PC-9 (cell line): ENCODE results near the gene LAMB1. TPM values are rescaled to one million over a fixed set of nuclear protein-coding genes. Genes with fewer than 3 reads are reported as not detected.

Source experiments
- BruUV-seq: library from RNA; stranded (reverse); fragments of 400-500 nt; replicated peaks from 2 replicates; lab custom pipeline; 2021; lab: Mats Ljungman, UMichigan
- CTCF ChIA-PET: fragments of 300-600 bp; sonication (Branson Sonifier 250); formaldehyde crosslinking; loops from one replicate; lab custom pipeline; 2022; ENCODE audit warnings: antibody characterized with exemption; lab: Charles Lee
- POLR2A ChIA-PET: fragments of 300-600 bp; sonication (Branson Sonifier 250); formaldehyde crosslinking; loops from one replicate; lab custom pipeline; 2022; ENCODE audit warnings: antibody characterized with exemption; ENCODE audit not compliant: unreplicated experiment; lab: Charles Lee
- DNase-seq, 2 experiments: peaks; one replicate each; pipeline versions ENCODE4 v3.0.0 to v3.0.0-alpha.2; 2015 to 2022; ENCODE audit warnings: mixed read lengths in 1 of 2
- H2AFZ ChIP-seq: fragments of 200-600 bp; sonication (generic); 2 replicates; pipeline ENCODE4 v1.8.1; 2017; ENCODE audit warnings: antibody characterized with exemption
- H3F3A ChIP-seq: fragments of 200-600 bp; sonication (generic); 2 replicates; pipeline ENCODE4 v1.8.1; 2017; ENCODE audit warnings: antibody characterized with exemption, mild to moderate bottlenecking, low read depth; ENCODE audit not compliant: insufficient read depth
- H3K27ac ChIP-seq: fragments of 200-600 bp; sonication (generic); 2 replicates; pipeline ENCODE4 v1.6.1; 2016; ENCODE audit warnings: mixed run types
- H3K27me3 ChIP-seq: fragments of 200-600 bp; sonication (generic); 2 replicates; pipeline ENCODE4 v1.6.1; 2016; ENCODE audit warnings: low read depth, mixed run types; ENCODE audit not compliant: insufficient read depth
- H3K36me3 ChIP-seq: fragments of 200-600 bp; sonication (generic); 2 replicates; pipeline ENCODE4 v1.6.1; 2016; ENCODE audit warnings: low read depth, mixed run types
- H3K4me1 ChIP-seq: fragments of 200-600 bp; sonication (generic); replicated peaks from 2 replicates; pipeline ENCODE4 v1.6.1; 2016; ENCODE audit warnings: mixed run types; ENCODE audit not compliant: insufficient read depth
- H3K4me2 ChIP-seq: fragments of 200-600 bp; sonication (generic); 2 replicates; pipeline ENCODE4 v1.6.1; 2017; ENCODE audit warnings: mixed run types
- H3K4me3 ChIP-seq: fragments of 200-600 bp; sonication (generic); 2 replicates; pipeline ENCODE4 v1.6.1; 2016; ENCODE audit warnings: mixed run types
- H3K79me2 ChIP-seq: fragments of 200-600 bp; sonication (generic); 2 replicates; pipeline ENCODE4 v1.6.1; 2017; ENCODE audit warnings: low read depth, mixed run types
- H3K9me2 ChIP-seq: fragments of 200-600 bp; sonication (generic); 2 replicates; pipeline ENCODE4 v1.8.1; 2017; ENCODE audit warnings: mild to moderate bottlenecking; ENCODE audit not compliant: insufficient read depth
- H3K9me3 ChIP-seq: fragments of 200-600 bp; sonication (generic); 2 replicates; pipeline ENCODE4 v1.8.1; 2016; ENCODE audit warnings: low read depth; ENCODE audit not compliant: insufficient read depth
- H4K20me1 ChIP-seq: fragments of 200-600 bp; sonication (generic); 2 replicates; pipeline ENCODE4 v1.8.1; 2017; ENCODE audit not compliant: insufficient read depth
- EZH2 ChIP-seq: fragments of 200-600 bp; sonication (generic); IDR thresholded peaks from 2 replicates; pipeline ENCODE4 v1.8.0; 2017; ENCODE audit warnings: antibody characterized with exemption, low read depth
- intact Hi-C: fragments of 100-400 bp; cut with micrococcal nuclease; formaldehyde crosslinking; loops from one replicate; pipeline ENCODE4 v1.10.0; 2022; ENCODE audit not compliant: unreplicated experiment
- total RNA-seq: library from RNA; stranded (reverse); gene quantifications from 2 replicates; pipeline ENCODE4 v1.2.3, GENCODE V29; 2021
- TF ChIP-seq, protein P1 (sequence below): fragments of 200-600 bp; sonication (generic); conservative IDR thresholded peaks from 2 replicates; pipeline ENCODE4 v1.6.1; 2017; ENCODE audit warnings: mixed run types, antibody characterized with exemption, mild to moderate bottlenecking, moderate library complexity

LAMB1 gene
- total RNA-seq, 1 experiment from 2014 or later, result 236 TPM

DNA sequence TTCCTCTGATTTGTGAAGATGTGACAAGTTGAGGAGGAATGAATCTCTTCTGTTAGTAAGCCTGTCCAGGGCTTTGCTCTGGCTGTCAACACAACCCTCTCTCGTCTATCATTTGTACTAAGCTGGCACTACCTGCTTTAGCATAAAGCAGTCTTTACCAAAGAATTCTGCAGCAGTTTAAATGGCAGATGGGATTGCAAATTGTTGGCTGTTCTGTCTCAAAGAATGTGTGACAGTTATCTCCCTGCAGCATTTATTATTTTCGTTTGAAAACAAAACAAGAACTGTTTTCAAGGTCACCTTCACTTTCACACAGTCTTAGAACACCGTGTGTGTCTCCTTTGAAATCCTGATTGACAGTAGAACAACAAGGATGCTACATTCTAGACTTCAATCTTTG is 4.8 kb upstream of the LAMB1 start:
- BruUV-seq, result no TSS peak

DNA sequence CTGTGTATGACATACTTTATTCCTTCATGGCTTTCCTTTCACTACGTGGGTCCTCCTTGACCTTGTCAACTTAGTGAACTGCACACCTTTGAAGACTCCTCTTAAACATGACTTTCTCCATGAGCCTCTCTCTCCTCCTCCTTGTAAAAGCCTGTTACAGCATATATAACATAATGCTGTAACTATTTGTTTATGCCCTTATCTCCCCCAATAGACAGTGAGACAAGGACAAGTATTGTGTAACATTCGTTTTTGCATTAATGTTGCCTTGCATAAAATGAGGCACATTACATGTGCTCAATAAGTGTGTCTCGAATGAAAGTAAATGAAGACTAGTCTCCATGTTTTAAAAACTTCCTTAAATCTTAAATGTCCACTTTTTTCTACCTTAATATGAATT is 4.3 kb upstream of the LAMB1 start:
- Histone ChIP-seq H3K9me3 (no peaks in the 10 kb centered on the region), H3K27ac (no peak overlapping the region), H3F3A (peaks cover 6% of the 10 kb centered on the region; the same call in 1 of the 2 replicates), H3K9me2 (no peaks in the 10 kb centered on the region), H3K4me3 (no peak overlapping the region), H3K27me3 (no peaks in the 10 kb centered on the region), H4K20me1 (no peaks in the 10 kb centered on the region), H3K36me3 (no peaks in the 10 kb centered on the region), H3K4me2 (no peak overlapping the region), H2AFZ (no peak overlapping the region), H3K79me2 (peaks cover 4% of the 10 kb centered on the region; the same call in 1 of the 2 replicates), H3K4me1 (peaks cover 5% of the 10 kb centered on the region)
- CTCF ChIA-PET, result no interaction called here
- BruUV-seq, result no TSS peak
- POLR2A ChIA-PET, result no interaction called here
- DNase-seq, result no peak
- intact Hi-C loops, result no loop called here
- TF ChIP-seq EZH2, result no peak
- TF ChIP-seq, protein P1, sequence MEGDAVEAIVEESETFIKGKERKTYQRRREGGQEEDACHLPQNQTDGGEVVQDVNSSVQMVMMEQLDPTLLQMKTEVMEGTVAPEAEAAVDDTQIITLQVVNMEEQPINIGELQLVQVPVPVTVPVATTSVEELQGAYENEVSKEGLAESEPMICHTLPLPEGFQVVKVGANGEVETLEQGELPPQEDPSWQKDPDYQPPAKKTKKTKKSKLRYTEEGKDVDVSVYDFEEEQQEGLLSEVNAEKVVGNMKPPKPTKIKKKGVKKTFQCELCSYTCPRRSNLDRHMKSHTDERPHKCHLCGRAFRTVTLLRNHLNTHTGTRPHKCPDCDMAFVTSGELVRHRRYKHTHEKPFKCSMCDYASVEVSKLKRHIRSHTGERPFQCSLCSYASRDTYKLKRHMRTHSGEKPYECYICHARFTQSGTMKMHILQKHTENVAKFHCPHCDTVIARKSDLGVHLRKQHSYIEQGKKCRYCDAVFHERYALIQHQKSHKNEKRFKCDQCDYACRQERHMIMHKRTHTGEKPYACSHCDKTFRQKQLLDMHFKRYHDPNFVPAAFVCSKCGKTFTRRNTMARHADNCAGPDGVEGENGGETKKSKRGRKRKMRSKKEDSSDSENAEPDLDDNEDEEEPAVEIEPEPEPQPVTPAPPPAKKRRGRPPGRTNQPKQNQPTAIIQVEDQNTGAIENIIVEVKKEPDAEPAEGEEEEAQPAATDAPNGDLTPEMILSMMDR, result no peak

More for the DNA sequence above, 4.8 kb upstream of the LAMB1 start:
- Histone ChIP-seq H3K79me2 (no peaks in the 10 kb centered on the region), H3K27me3 (no peaks in the 10 kb centered on the region), H4K20me1 (no peaks in the 10 kb centered on the region), H3K4me3 (no peak overlapping the region), H3K9me3 (no peaks in the 10 kb centered on the region), H3F3A (peaks cover 6% of the 10 kb centered on the region; the same call in 1 of the 2 replicates), H3K9me2 (no peaks in the 10 kb centered on the region), H3K36me3 (no peaks in the 10 kb centered on the region), H3K4me2 (no peak overlapping the region), H3K27ac (no peak overlapping the region), H2AFZ (no peak overlapping the region), H3K4me1 (peaks cover 10% of the 10 kb centered on the region)
- intact Hi-C loops, result no loop called here
- POLR2A ChIA-PET, result no interaction called here
- TF ChIP-seq, protein P1, result no peak
- TF ChIP-seq EZH2, result no peak
- DNase-seq, result no peak
- CTCF ChIA-PET, result no interaction called here

DNA sequence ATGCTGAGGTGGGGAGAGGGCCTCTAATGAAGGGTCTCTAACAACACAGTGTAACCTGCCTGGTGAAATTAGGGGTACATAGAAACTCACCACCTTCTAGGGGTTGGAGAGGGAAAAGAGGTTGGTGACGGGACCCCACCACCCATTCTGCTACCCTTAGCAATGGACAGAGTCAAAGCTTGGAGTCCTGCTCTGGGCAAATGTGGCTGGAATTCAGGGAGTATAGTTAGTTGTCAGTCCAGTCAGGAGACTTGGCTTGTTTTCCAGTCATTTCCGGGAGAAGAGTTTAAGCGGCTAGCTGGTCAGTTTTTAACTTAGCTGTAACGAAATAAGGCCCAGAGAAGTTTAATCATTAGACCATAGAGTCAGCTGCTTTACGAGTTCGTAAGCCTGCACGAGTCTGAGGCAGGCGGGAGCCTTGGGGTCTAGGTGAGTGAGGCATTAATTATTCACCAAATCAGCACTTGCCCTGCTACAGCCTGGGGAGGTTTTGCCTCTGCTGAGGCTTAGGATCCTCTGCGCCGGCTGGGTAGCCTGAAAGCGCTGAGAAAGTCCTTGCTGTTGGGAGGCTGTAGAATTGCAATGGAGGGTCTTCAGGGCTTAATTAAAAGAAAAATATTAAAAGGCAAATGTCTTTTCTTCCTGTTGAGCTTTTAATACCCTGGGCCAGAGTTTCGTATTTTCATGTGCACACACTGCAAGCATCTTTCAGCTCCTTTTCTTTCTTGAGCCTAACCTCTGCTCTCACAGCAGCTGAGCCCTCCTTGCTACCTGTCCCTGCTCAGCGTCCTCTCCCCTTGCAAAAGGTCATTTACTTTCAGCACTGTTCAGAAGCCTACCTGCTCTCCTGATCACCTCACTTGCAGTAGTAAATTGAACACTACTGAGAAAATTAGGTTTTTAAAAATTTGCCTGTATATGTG is 1.5 kb upstream of the LAMB1 start:
- H3K4me3 ChIP-seq, result no peak overlapping the region
- H3K27ac ChIP-seq, result no peak overlapping the region
- no TSS peak for BruUV-seq
- peaks cover 23% of the 10 kb centered on the region; the same call in 1 of the 2 replicates for H3K79me2 ChIP-seq
- no peaks in the 10 kb centered on the region for H3K27me3 ChIP-seq
- no peaks in the 10 kb centered on the region for H3K9me2 ChIP-seq
- intact Hi-C loops, result loop anchor here (5.0 kb wide), 1 partner anchor 1232 kb away; no protein-coding TSS in a partner anchor
- no peaks in the 10 kb centered on the region for H3K9me3 ChIP-seq
- peaks cover 22% of the 10 kb centered on the region; the same call in 1 of the 2 replicates for H3F3A ChIP-seq
- H3K36me3 ChIP-seq, result no peaks in the 10 kb centered on the region; the same call in 1 of the 2 replicates
- DNase-seq, result no peak
- H3K4me2 ChIP-seq, result no peak overlapping the region
- H2AFZ ChIP-seq, result no peak overlapping the region
- peaks cover 26% of the 10 kb centered on the region for H3K4me1 ChIP-seq
- H4K20me1 ChIP-seq, result no peaks in the 10 kb centered on the region
- CTCF ChIA-PET, result no interaction called here
- POLR2A ChIA-PET, result interaction anchor here (0.7 kb wide), 2 partner anchors 11 to 13 kb away, joined by 5 to 8 read pairs; no protein-coding TSS in a partner anchor
- no peak for TF ChIP-seq EZH2
- TF ChIP-seq, protein P1, result no peak
